ENCODE results near the gene CCDC87. TPM values are rescaled to one million over a fixed set of nuclear protein-coding genes. Genes with fewer than 3 reads are reported as not detected.
A peak's percentile ranks its signal among the peaks of the same experiment; 100 is the strongest.
"Not testable (repeated sequence)": the region's sequence is repeated elsewhere in the genome, so short reads cannot be mapped to it uniquely, and the experiment has no call there.

Gene CCDC87
- total RNA-seq, 1 donor from 2014 or later, result 0.21 TPM

- no peak overlapping the region for H3K27ac ChIP-seq
- intact Hi-C loops (cut with DNase I), result no loop called here
- H3K27me3 ChIP-seq, result no peaks in the 10 kb centered on the region
Measured at GRCh38 chr11:66548041-66548440, 44.8 kb downstream of the CCDC87 start.

GRCh38 chr11:66547662-66548009 is 45.2 kb downstream of the CCDC87 start:
- H3K4me3 ChIP-seq, result no peak overlapping the region
- intact Hi-C loops (cut with DNase I), result no loop called here
- no peak for TF ChIP-seq CTCF (IDR thresholded peaks at IDR 0.05)
- no peaks in the 10 kb centered on the region for H3K9me3 ChIP-seq
- peaks cover 3 to 20% of the 10 kb centered on the region in 2 donors for H3K4me1 ChIP-seq
- peaks cover 0 to 3% of the 10 kb centered on the region in 2 donors for H3K36me3 ChIP-seq
- H3K27me3 ChIP-seq, result no peaks in the 10 kb centered on the region
- no peak overlapping the region for H3K27ac ChIP-seq
- DNase-seq (ENCODE audit: low spot score in 2 of 2), result no peak

More at GRCh38 chr11:66548041-66548440, 44.8 kb downstream of the CCDC87 start:
- peaks cover 3 to 20% of the 10 kb centered on the region in 2 donors for H3K4me1 ChIP-seq
- no peak for DNase-seq (ENCODE audit: low spot score in 2 of 2)
- H3K36me3 ChIP-seq, result peaks cover 0 to 3% of the 10 kb centered on the region in 2 donors
- no peak for TF ChIP-seq CTCF (IDR thresholded peaks at IDR 0.05)
- H3K4me3 ChIP-seq, result no peak overlapping the region
- no peaks in the 10 kb centered on the region for H3K9me3 ChIP-seq

GRCh38 chr11:66546966-66547661 is 45.7 kb downstream of the CCDC87 start:
- DNase-seq (ENCODE audit: low spot score in 2 of 2), result no peak
- H3K4me3 ChIP-seq, result peak overlapping the region; percentile 80 to 92
- TF ChIP-seq CTCF (IDR thresholded peaks at IDR 0.05), result no peak
- peaks cover 3% of the 10 kb centered on the region in 2 donors for H3K36me3 ChIP-seq
- H3K4me1 ChIP-seq, result peaks cover 3 to 20% of the 10 kb centered on the region in 2 donors
- no peaks in the 10 kb centered on the region for H3K9me3 ChIP-seq
- intact Hi-C loops (cut with DNase I), result loop anchor here (1.0 kb wide), 4 partner anchors 21 to 131 kb away; partner anchors contain the start of genes CTSF and DPP3
- no peaks in the 10 kb centered on the region for H3K27me3 ChIP-seq
- peak overlapping the region in 1 of 2 donors; percentile 64 for H3K27ac ChIP-seq

- Histone ChIP-seq H3K4me1 (peaks cover 3 to 20% of the 10 kb centered on the region in 2 donors), H3K36me3 (peaks cover 3 to 4% of the 10 kb centered on the region in 2 donors), H3K27me3 (no peaks in the 10 kb centered on the region), H3K27ac (peak within 1 kb of the TSS; percentile 64), H3K9me3 (no peaks in the 10 kb centered on the region), H3K4me3 (peak within 1 kb of the TSS; percentile 80 to 92)
- TF ChIP-seq CTCF (IDR thresholded peaks at IDR 0.05), result no peak
- peak in 1 of 2 donors; percentile 76 for DNase-seq (ENCODE audit: low spot score in 2 of 2)
- intact Hi-C loops (cut with DNase I), result loop anchor here (1.0 kb wide), 4 partner anchors 22 to 132 kb away; partner anchors contain the start of genes CTSF and DPP3
Measured at GRCh38 chr11:66546368-66546965, 46.4 kb downstream of the CCDC87 start, which contains the start of gene ACTN3. Gene ACTN3 (plus strand): TSS chr11:66546903. CDS start chr11:66546938, 35 bp downstream.

GRCh38 chr11:66545701-66546367 is 47.0 kb downstream of the CCDC87 start, which contains the start of gene ZDHHC24:
Gene ZDHHC24 (minus strand): TSS chr11:66546048. CDS start chr11:66546003, 45 bp downstream.
- Histone ChIP-seq H3K27me3 (no peaks in the 10 kb centered on the region), H3K4me3 (peak within 1 kb of the TSS; percentile 80 to 92), H3K27ac (peak within 1 kb of the TSS; percentile 64), H3K9me3 (no peaks in the 10 kb centered on the region), H3K36me3 (peaks cover 3 to 4% of the 10 kb centered on the region in 2 donors), H3K4me1 (peaks cover 3 to 20% of the 10 kb centered on the region in 2 donors)
- DNase-seq (ENCODE audit: low spot score in 2 of 2), result peak; percentile 87 to 98
- TF ChIP-seq CTCF (IDR thresholded peaks at IDR 0.05), result no peak
- intact Hi-C loops (cut with DNase I), result loop anchor here (1.0 kb wide), 4 partner anchors 22 to 132 kb away; partner anchors contain the start of genes CTSF and DPP3

GRCh38 chr11:66544952-66545351 is 47.9 kb downstream of the CCDC87 start:
- intact Hi-C loops (cut with DNase I); H3K27ac ChIP-seq; DNase-seq (ENCODE audit: low spot score in 2 of 2): not testable (repeated sequence)

More at GRCh38 chr11:66544952-66545351, 47.9 kb downstream of the CCDC87 start:
- H3K27me3 ChIP-seq, H3K9me3 ChIP-seq, H3K36me3 ChIP-seq: not testable (repeated sequence)
- Histone ChIP-seq H3K4me3 (peak overlapping the region; percentile 80 to 92), H3K4me1 (peaks cover 3 to 20% of the 10 kb centered on the region in 2 donors)

All from ascending aorta (tissue), 2 donors.